HT-29 (cell line): Measurements from ENCODE around the gene MAGEC1. TPM values are rescaled to one million over a fixed set of nuclear protein-coding genes. Genes with fewer than 3 reads are reported as not detected.

ENCODE experiments used
- total RNA-seq: library from RNA; depleted of rRNA; stranded (reverse); fragments of >200 nt; shearing (Covaris generic); gene quantifications from 2 replicates; pipeline ENCODE4 v1.2.3, GENCODE V29; 2014; rRNA removed

Gene MAGEC1
- total RNA-seq, 1 experiment from 2014 or later, result not detected

Other genes starting within 250 kb of the MAGEC1 start
- not detected in 2 replicates for gene SPANXD, start 205.2 kb upstream of the MAGEC1 start, total RNA-seq
- not detected in 2 replicates for gene MAGEC3, start 65.6 kb upstream of the MAGEC1 start, total RNA-seq